Endodermal cell (in vitro differentiated cells): Measurements from ENCODE around the gene MPDU1. TPM values are rescaled to one million over a fixed set of nuclear protein-coding genes. Genes with fewer than 3 reads are reported as not detected.

ENCODE experiments used
- DNase-seq: peaks from one replicate; pipeline ENCODE4 v3.0.0-alpha.2; 2017
- H3K27ac ChIP-seq: 2 replicates; pipeline ENCODE4 v1.5.1; 2013; ENCODE audit warnings: mild to moderate bottlenecking, low read depth, low read length, moderate library complexity
- H3K27me3 ChIP-seq: 2 replicates; pipeline ENCODE4 v1.6.1; 2013; ENCODE audit warnings: mild to moderate bottlenecking, low read length, moderate library complexity; ENCODE audit not compliant: insufficient read depth, control insufficient read depth, poor library complexity, severe bottlenecking
- H3K36me3 ChIP-seq: 2 replicates; pipeline ENCODE4 v1.7.0; 2013; ENCODE audit warnings: mild to moderate bottlenecking, low read length, moderate library complexity; ENCODE audit not compliant: control insufficient read depth, insufficient read depth
- H3K4me1 ChIP-seq: one replicate; pipeline ENCODE4 v1.7.0; 2013; ENCODE audit warnings: low read length; ENCODE audit not compliant: control insufficient read depth, insufficient read depth
- H3K4me3 ChIP-seq: 2 replicates; pipeline ENCODE4 v1.5.1; 2013; ENCODE audit warnings: mild to moderate bottlenecking, low read length, moderate library complexity
- H3K9ac ChIP-seq: 2 replicates; pipeline ENCODE4 v1.6.1; 2013; ENCODE audit warnings: mild to moderate bottlenecking, low read length, moderate library complexity; ENCODE audit not compliant: poor library complexity, severe bottlenecking; ENCODE audit errors: extremely low read depth
- H3K9me3 ChIP-seq: 2 replicates; pipeline ENCODE4 v1.6.1; 2013; ENCODE audit warnings: mild to moderate bottlenecking, low read length, moderate library complexity; ENCODE audit not compliant: control insufficient read depth
- H3K27ac Mint-ChIP-seq: 2 replicates; pipeline ENCODE4 v1.8.0; 2020; ENCODE audit warnings: mixed read lengths
- H3K27me3 Mint-ChIP-seq: 2 replicates; pipeline ENCODE4 v1.8.0; 2021; ENCODE audit warnings: mild to moderate bottlenecking, mixed read lengths; ENCODE audit not compliant: insufficient read depth
- H3K36me3 Mint-ChIP-seq: 2 replicates; pipeline ENCODE4 v1.8.0; 2020; ENCODE audit warnings: low read depth, mixed read lengths
- H3K4me1 Mint-ChIP-seq: 2 replicates; pipeline ENCODE4 v1.8.0; 2020; ENCODE audit warnings: mixed read lengths
- H3K4me3 Mint-ChIP-seq: 2 replicates; pipeline ENCODE4 v1.8.0; 2020; ENCODE audit warnings: mild to moderate bottlenecking, moderate library complexity, mixed read lengths
- H3K9me3 Mint-ChIP-seq: 2 replicates; pipeline ENCODE4 v1.8.0; 2020; ENCODE audit warnings: mild to moderate bottlenecking, mixed read lengths
- CTCF ChIP-seq: fragments of 200-600 bp; sonication (generic); conservative IDR thresholded peaks from 2 replicates; pipeline ENCODE4 v1.5.0; 2021; ENCODE audit warnings: antibody characterized with exemption, mild to moderate bottlenecking
- WGBS, 2 experiments: methylation state at CpG; one replicate each; pipeline versions ENCODE4 v1.1.5 to v1.1.7; 2013; ENCODE audit warnings: missing lambda C conversion rate in 2 of 2, mixed read lengths in 1 of 2; ENCODE audit not compliant: insufficient coverage in 1 of 2, insufficient read length in 1 of 2; 5-methylcytosine and 5-hydroxymethylcytosine counted together
- total RNA-seq, 2 donors: library from RNA; stranded (reverse); fragmentation: NEBNext Ultra II Directional in 1 of 2; extraction: Animal tissue kit (Norgen Biotek cat#: 25700) in 1 of 2; gene quantifications; 2 replicates in 1 of 2; 3 replicates in 1 of 2; pipeline ENCODE4 v1.2.1, GENCODE V29; 2021

Gene MPDU1
- total RNA-seq, 2 donors from 2014 or later, result 47.4 to 56.6 TPM

- no peak overlapping the region for H3K4me3 Mint-ChIP-seq
Measured at GRCh38 chr17:7570351-7570750, 13.3 kb upstream of the MPDU1 start.

GRCh38 chr17:7572338-7572587, 11.4 kb upstream of the MPDU1 start:
- 0% methylated on average over 6 to 11 of the region's 11 CpGs for WGBS, 2 experiments

More at GRCh38 chr17:7570351-7570750, 13.3 kb upstream of the MPDU1 start:
- Mint-ChIP-seq H3K27ac (no peak overlapping the region), H3K9me3 (peaks cover 2% of the 10 kb centered on the region), H3K36me3 (peaks cover 70% of the 10 kb centered on the region), H3K4me1 (peaks cover 23% of the 10 kb centered on the region), H3K27me3 (no peaks in the 10 kb centered on the region)
- no peak overlapping the region for H3K27ac ChIP-seq
- H3K4me1 ChIP-seq, result peaks cover 4% of the 10 kb centered on the region
- 80 to 97% methylated on average over 1 to 10 of the region's 10 CpGs for WGBS, 2 experiments
- H3K36me3 ChIP-seq, result peaks cover 68% of the 10 kb centered on the region
- H3K4me3 ChIP-seq, result no peak overlapping the region
- no peak for DNase-seq
- no peak for TF ChIP-seq CTCF
- H3K9me3 ChIP-seq, result no peaks in the 10 kb centered on the region
- H3K27me3 ChIP-seq, result no peaks in the 10 kb centered on the region
- H3K9ac ChIP-seq, result no peak overlapping the region

GRCh38 chr17:7572588-7573323, 10.9 kb upstream of the MPDU1 start:
- TF ChIP-seq CTCF, result no peak
- peaks cover 27% of the 10 kb centered on the region for H3K4me1 Mint-ChIP-seq
- peak; percentile 100 for DNase-seq
- H3K4me3 ChIP-seq, result peak overlapping the region; percentile 99
- H3K9me3 ChIP-seq, result no peaks in the 10 kb centered on the region
- H3K27me3 ChIP-seq, result no peaks in the 10 kb centered on the region
- peaks cover 2% of the 10 kb centered on the region for H3K9me3 Mint-ChIP-seq
- H3K9ac ChIP-seq, result peak overlapping the region; percentile 100
- WGBS, 2 experiments, result 0% methylated on average over 37 to 73 of the region's 73 CpGs
- H3K27ac ChIP-seq, result peak overlapping the region; percentile 93
- H3K36me3 ChIP-seq, result peaks cover 70% of the 10 kb centered on the region
- peaks cover 74% of the 10 kb centered on the region for H3K36me3 Mint-ChIP-seq
- no peaks in the 10 kb centered on the region for H3K27me3 Mint-ChIP-seq
- H3K27ac Mint-ChIP-seq, result peak overlapping the region; percentile 100
- peaks cover 4% of the 10 kb centered on the region for H3K4me1 ChIP-seq
- peak overlapping the region; percentile 97 for H3K4me3 Mint-ChIP-seq

More at GRCh38 chr17:7572338-7572587, 11.4 kb upstream of the MPDU1 start:
- Histone ChIP-seq H3K27me3 (no peaks in the 10 kb centered on the region), H3K9me3 (no peaks in the 10 kb centered on the region), H3K9ac (peak overlapping the region; percentile 66), H3K36me3 (peaks cover 70% of the 10 kb centered on the region), H3K4me3 (peak overlapping the region; percentile 89), H3K4me1 (peaks cover 4% of the 10 kb centered on the region), H3K27ac (peak overlapping the region; percentile 80)
- DNase-seq, result no peak
- TF ChIP-seq CTCF, result no peak
- Mint-ChIP-seq H3K4me3 (peak overlapping the region; percentile 97), H3K27ac (peak overlapping the region; percentile 98), H3K36me3 (peaks cover 74% of the 10 kb centered on the region), H3K27me3 (no peaks in the 10 kb centered on the region), H3K4me1 (peaks cover 31% of the 10 kb centered on the region), H3K9me3 (peaks cover 2% of the 10 kb centered on the region)
